Trophoblast cell (in vitro differentiated cells and primary cell): ENCODE data around the gene PREX1.
A peak's percentile ranks its signal among the peaks of the same experiment; 100 is the strongest.

Source experiments
- DNase-seq, 2 donors: peaks; one replicate each; pipeline ENCODE4 v3.0.0-alpha.2; 2016
- H2AFZ ChIP-seq: 2 replicates; pipeline ENCODE4 v1.6.1; 2013; ENCODE audit warnings: low read length, moderate library complexity, mild to moderate bottlenecking; ENCODE audit not compliant: insufficient read depth, poor library complexity
- H2AK5ac ChIP-seq: 2 replicates; pipeline ENCODE4 v1.6.1; 2013; ENCODE audit warnings: mild to moderate bottlenecking, low read length
- H2BK120ac ChIP-seq: 2 replicates; pipeline ENCODE4 v1.6.1; 2013; ENCODE audit warnings: low read length, mild to moderate bottlenecking, moderate library complexity; ENCODE audit not compliant: insufficient read depth, poor library complexity
- H2BK12ac ChIP-seq: 2 replicates; pipeline ENCODE4 v1.6.1; 2013; ENCODE audit warnings: mild to moderate bottlenecking, low read length, moderate library complexity
- H2BK5ac ChIP-seq: 2 replicates; pipeline ENCODE4 v1.6.1; 2013; ENCODE audit warnings: low read length, low read depth, moderate library complexity, mild to moderate bottlenecking; ENCODE audit not compliant: poor library complexity
- H3K14ac ChIP-seq: 2 replicates; pipeline ENCODE4 v1.6.1; 2013; ENCODE audit warnings: mild to moderate bottlenecking, low read length
- H3K18ac ChIP-seq: 2 replicates; pipeline ENCODE4 v1.6.1; 2013; ENCODE audit warnings: mild to moderate bottlenecking, low read length
- H3K23ac ChIP-seq: 2 replicates; pipeline ENCODE4 v1.6.1; 2013; ENCODE audit warnings: low read length
- H3K27ac ChIP-seq: 2 replicates; pipeline ENCODE4 v1.5.1; 2013; ENCODE audit warnings: low read depth, mild to moderate bottlenecking, inconsistent platforms, low read length, moderate library complexity
- H3K27me3 ChIP-seq: 2 replicates; pipeline ENCODE4 v1.6.1; 2013; ENCODE audit warnings: inconsistent platforms, mild to moderate bottlenecking, low read length, moderate library complexity; ENCODE audit not compliant: insufficient read depth
- H3K36me3 ChIP-seq, 2 experiments: 1 replicate in 1 of 2; 2 replicates in 1 of 2; pipeline ENCODE4 v1.6.1; 2013; ENCODE audit warnings: low read length in 2 of 2, mild to moderate bottlenecking in 2 of 2, moderate library complexity in 1 of 2; ENCODE audit not compliant: insufficient read depth in 2 of 2, control insufficient read depth in 1 of 2
- H3K4ac ChIP-seq: 2 replicates; pipeline ENCODE4 v1.6.1; 2013; ENCODE audit warnings: low read depth, mild to moderate bottlenecking, low read length, moderate library complexity
- H3K4me1 ChIP-seq, 2 experiments: 1 replicate in 1 of 2; 2 replicates in 1 of 2; pipeline ENCODE4 v1.6.1; 2013; ENCODE audit warnings: low read length in 2 of 2, mild to moderate bottlenecking in 2 of 2, moderate library complexity in 1 of 2; ENCODE audit not compliant: insufficient read depth in 2 of 2, control insufficient read depth in 1 of 2
- H3K4me2 ChIP-seq: 2 replicates; pipeline ENCODE4 v1.6.1; 2013; ENCODE audit warnings: inconsistent platforms, mild to moderate bottlenecking, low read length, moderate library complexity
- H3K4me3 ChIP-seq: 2 replicates; pipeline ENCODE4 v1.5.1; 2013; ENCODE audit warnings: mild to moderate bottlenecking, low read depth, low read length, inconsistent platforms
- H3K79me1 ChIP-seq: one replicate; pipeline ENCODE4 v1.6.1; 2013; ENCODE audit warnings: low read length
- H3K79me2 ChIP-seq: 2 replicates; pipeline ENCODE4 v1.6.1; 2013; ENCODE audit warnings: low read length, mild to moderate bottlenecking; ENCODE audit not compliant: control insufficient read depth, insufficient read depth, poor library complexity
- H3K9ac ChIP-seq: 2 replicates; pipeline ENCODE4 v1.6.1; 2013; ENCODE audit warnings: mild to moderate bottlenecking, low read length
- H3K9me3 ChIP-seq: 2 replicates; pipeline ENCODE4 v1.6.1; 2013; ENCODE audit warnings: low read depth, mild to moderate bottlenecking, control low read depth, inconsistent platforms, low read length; ENCODE audit not compliant: insufficient read depth
- H4K12ac ChIP-seq: 2 replicates; pipeline ENCODE4 v1.6.1; 2013; ENCODE audit warnings: low read depth, mild to moderate bottlenecking, low read length, moderate library complexity
- H4K8ac ChIP-seq: 2 replicates; pipeline ENCODE4 v1.6.1; 2013; ENCODE audit warnings: low read depth, mild to moderate bottlenecking, low read length, moderate library complexity
- H4K91ac ChIP-seq: one replicate; pipeline ENCODE4 v1.6.1; 2013; ENCODE audit warnings: low read depth, mild to moderate bottlenecking, low read length, moderate library complexity
- WGBS: extraction: QIAGEN DNeasy Blood & Tissue Kit; methylation state at CpG from one replicate; pipeline ENCODE4 v1.1.7; 2013; ENCODE audit warnings: missing lambda C conversion rate; ENCODE audit not compliant: insufficient read length, insufficient coverage; ENCODE audit errors: extremely low coverage; 5-methylcytosine and 5-hydroxymethylcytosine counted together

Gene PREX1

DNA sequence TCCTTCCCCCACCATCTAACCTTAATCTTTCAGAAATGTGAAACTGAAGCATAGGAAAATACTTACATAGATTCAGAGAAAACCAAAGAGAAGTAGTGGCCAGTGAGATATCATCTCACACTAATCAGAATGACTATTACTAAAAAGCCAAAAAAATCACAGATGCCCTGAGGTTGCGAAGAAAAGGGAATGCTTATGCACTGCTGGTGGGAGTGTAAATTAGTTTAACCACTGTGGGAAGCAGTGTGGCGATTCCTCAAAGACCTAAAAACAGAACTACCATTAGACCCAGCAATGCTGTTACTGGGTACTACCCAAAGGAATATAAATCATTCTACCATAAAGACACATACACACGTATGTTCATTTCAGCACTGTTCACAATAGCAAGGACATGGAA, 9.2 kb upstream of the PREX1 start:
- no peaks in the 10 kb centered on the region for H3K27me3 ChIP-seq
- H3K36me3 ChIP-seq = no peaks in the 10 kb centered on the region
- H3K79me1 ChIP-seq = no peaks in the 10 kb centered on the region
- no peak overlapping the region for H2AFZ ChIP-seq
- H2BK120ac ChIP-seq = no peak overlapping the region
- no peaks in the 10 kb centered on the region for H3K79me2 ChIP-seq
- H4K8ac ChIP-seq = no peak overlapping the region
- DNase-seq = no peak
- no peak overlapping the region for H2BK5ac ChIP-seq
- peaks cover 2% of the 10 kb centered on the region for H3K9me3 ChIP-seq
- H2AK5ac ChIP-seq = no peak overlapping the region
- no peak overlapping the region for H2BK12ac ChIP-seq
- no peak overlapping the region for H3K4me2 ChIP-seq
- H3K4ac ChIP-seq = no peak overlapping the region
- H4K12ac ChIP-seq = no peak overlapping the region
- H3K27ac ChIP-seq = no peak overlapping the region
- H4K91ac ChIP-seq = no peak overlapping the region
- H3K9ac ChIP-seq = no peak overlapping the region
- H3K4me1 ChIP-seq = no peaks in the 10 kb centered on the region
- no peak overlapping the region for H3K14ac ChIP-seq
- no peak overlapping the region for H3K4me3 ChIP-seq
- no CpG with 5 or more reads among the region's 3 CpGs for WGBS
- H3K23ac ChIP-seq = no peak overlapping the region
- H3K18ac ChIP-seq = no peak overlapping the region

DNA sequence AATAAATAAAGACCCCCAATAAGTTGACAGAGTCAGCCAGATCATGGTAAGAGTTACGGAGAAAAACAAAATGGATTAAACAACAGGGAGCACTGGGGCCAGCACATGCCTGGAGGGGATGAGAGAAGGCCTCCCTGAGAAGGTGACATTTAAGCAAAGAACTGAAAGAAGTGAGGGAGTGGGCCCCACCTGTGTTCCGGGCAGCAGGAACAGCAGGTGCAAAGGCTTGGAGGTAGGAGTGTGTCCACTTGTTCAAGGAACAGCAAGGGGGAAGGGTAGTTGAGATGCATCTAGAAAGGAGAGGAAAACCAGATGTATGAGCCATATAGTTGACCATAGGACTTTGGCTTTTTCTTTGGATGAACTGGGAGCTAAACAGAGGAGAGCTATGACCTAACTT, 7.6 kb upstream of the PREX1 start:
- no peaks in the 10 kb centered on the region for H3K27me3 ChIP-seq
- H2BK120ac ChIP-seq = no peak overlapping the region
- H3K4me1 ChIP-seq = no peaks in the 10 kb centered on the region
- no peaks in the 10 kb centered on the region for H3K79me2 ChIP-seq
- H3K14ac ChIP-seq = no peak overlapping the region
- H4K8ac ChIP-seq = no peak overlapping the region
- H2BK12ac ChIP-seq = no peak overlapping the region
- whole genome bisulfite sequencing = no CpG with 5 or more reads among the region's 2 CpGs
- no peak for DNase-seq
- no peak overlapping the region for H3K18ac ChIP-seq
- H3K4ac ChIP-seq = no peak overlapping the region
- no peaks in the 10 kb centered on the region for H3K36me3 ChIP-seq
- no peak overlapping the region for H3K23ac ChIP-seq
- no peak overlapping the region for H4K91ac ChIP-seq
- no peak overlapping the region for H3K4me2 ChIP-seq
- no peak overlapping the region for H3K4me3 ChIP-seq
- no peak overlapping the region for H3K9ac ChIP-seq
- H2AFZ ChIP-seq = no peak overlapping the region
- H2BK5ac ChIP-seq = no peak overlapping the region
- H3K79me1 ChIP-seq = no peaks in the 10 kb centered on the region
- no peak overlapping the region for H2AK5ac ChIP-seq
- no peak overlapping the region for H4K12ac ChIP-seq
- H3K27ac ChIP-seq = no peak overlapping the region
- H3K9me3 ChIP-seq = peaks cover 2% of the 10 kb centered on the region

DNA sequence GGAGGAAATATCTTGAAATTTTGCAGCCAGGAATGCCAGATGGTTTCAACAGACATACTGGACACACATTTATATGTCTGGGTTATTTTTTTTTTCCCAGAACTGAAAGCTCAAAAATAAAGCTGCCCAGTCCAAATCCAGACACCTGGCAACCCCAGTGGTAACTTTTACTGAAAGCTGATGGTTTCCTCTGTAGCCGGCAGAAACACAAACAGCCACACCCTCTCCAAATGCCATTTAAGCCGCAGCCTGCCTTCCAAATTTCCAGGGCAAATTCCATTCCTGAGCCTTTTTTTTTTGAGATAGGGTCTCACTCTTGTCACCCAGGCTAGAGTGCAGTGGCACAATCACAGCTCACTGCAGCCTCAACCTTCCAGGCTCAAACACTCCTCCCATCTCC, 6.5 kb upstream of the PREX1 start:
- H2AK5ac ChIP-seq = no peak overlapping the region
- no peak overlapping the region for H3K9ac ChIP-seq
- no peak overlapping the region for H3K23ac ChIP-seq
- WGBS = no CpG with 5 or more reads among the region's 2 CpGs
- no peak overlapping the region for H3K4me2 ChIP-seq
- no peak overlapping the region for H2BK120ac ChIP-seq
- no peak overlapping the region for H3K18ac ChIP-seq
- H3K79me2 ChIP-seq = no peaks in the 10 kb centered on the region
- no peak overlapping the region for H4K12ac ChIP-seq
- no peaks in the 10 kb centered on the region for H3K4me1 ChIP-seq
- H3K4me3 ChIP-seq = no peak overlapping the region
- H2BK12ac ChIP-seq = no peak overlapping the region
- H3K27me3 ChIP-seq = no peaks in the 10 kb centered on the region
- H3K27ac ChIP-seq = no peak overlapping the region
- no peak overlapping the region for H2BK5ac ChIP-seq
- no peak for DNase-seq
- H3K14ac ChIP-seq = no peak overlapping the region
- no peak overlapping the region for H2AFZ ChIP-seq
- peaks cover 2% of the 10 kb centered on the region for H3K9me3 ChIP-seq
- no peak overlapping the region for H3K4ac ChIP-seq
- no peak overlapping the region for H4K91ac ChIP-seq
- H4K8ac ChIP-seq = no peak overlapping the region
- H3K36me3 ChIP-seq = no peaks in the 10 kb centered on the region
- H3K79me1 ChIP-seq = no peaks in the 10 kb centered on the region

DNA sequence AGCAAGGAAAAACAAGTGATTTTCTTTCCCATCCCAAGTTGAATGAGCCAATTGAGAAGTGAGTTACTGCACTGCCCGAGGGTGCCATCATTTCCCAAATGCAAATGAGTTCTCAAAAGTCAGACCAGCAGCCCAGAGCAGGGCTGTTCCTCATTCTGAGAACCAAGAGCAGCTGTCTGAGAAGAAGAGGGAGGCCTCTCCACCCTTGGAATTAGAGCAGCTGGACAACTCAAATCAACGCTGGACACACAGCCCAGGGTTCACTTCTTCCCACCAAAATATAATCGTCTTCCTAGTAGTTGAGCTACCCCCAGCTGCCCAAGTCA, 4.6 kb upstream of the PREX1 start:
- Histone ChIP-seq H2BK120ac (no peak overlapping the region), H4K12ac (no peak overlapping the region), H3K79me2 (peaks cover 4% of the 10 kb centered on the region), H3K4me3 (no peak overlapping the region), H2AK5ac (no peak overlapping the region), H3K4ac (no peak overlapping the region), H3K27ac (no peak overlapping the region), H3K9ac (no peak overlapping the region), H3K4me2 (no peak overlapping the region), H3K4me1 (peaks cover 0 to 7% of the 10 kb centered on the region in 2 experiments), H2BK5ac (no peak overlapping the region), H3K27me3 (peaks cover 4% of the 10 kb centered on the region), H4K91ac (no peak overlapping the region), H2BK12ac (no peak overlapping the region), H3K14ac (no peak overlapping the region), H3K79me1 (peaks cover 4% of the 10 kb centered on the region), H2AFZ (no peak overlapping the region), H4K8ac (no peak overlapping the region), H3K36me3 (no peaks in the 10 kb centered on the region), H3K23ac (no peak overlapping the region), H3K9me3 (peaks cover 2% of the 10 kb centered on the region), H3K18ac (no peak overlapping the region)
- WGBS = no CpG with 5 or more reads among the region's 3 CpGs
- peak in 1 of 2 donors; percentile 35 for DNase-seq
